ENCODE data around the gene FAM81B.

Gene FAM81B

GRCh38 chr5:95414451-95414850 is 23.3 kb downstream of the FAM81B start:
- Histone ChIP-seq H3K9me3 (ENCODE audit: control insufficient read depth, insufficient read depth, low read depth, low read length) (no peaks in the 10 kb centered on the region), H3K4me3 (ENCODE audit: low read depth, low read length) (no peak overlapping the region), H3K27ac (ENCODE audit: extremely low read depth, low read depth, low read length) (no peak overlapping the region), H3K4me1 (ENCODE audit: control insufficient read depth, insufficient read depth, low read length) (no peaks in the 10 kb centered on the region), H3K36me3 (ENCODE audit: control insufficient read depth in 2 of 2, insufficient read depth in 1 of 2, low read length in 2 of 2) (no peaks in the 10 kb centered on the region)
- ChIA-PET POLR2A (no interaction called here), CTCF (no interaction called here)
- TF ChIP-seq ZNF335 (tag by site-specific recombination; conservative IDR thresholded peaks at IDR 0.05) = no peak
- TF ChIP-seq MZF1 (tag by site-specific recombination; IDR thresholded peaks at IDR 0.05; ENCODE audit: borderline replicate concordance) = no peak
- TF ChIP-seq, protein P1, sequence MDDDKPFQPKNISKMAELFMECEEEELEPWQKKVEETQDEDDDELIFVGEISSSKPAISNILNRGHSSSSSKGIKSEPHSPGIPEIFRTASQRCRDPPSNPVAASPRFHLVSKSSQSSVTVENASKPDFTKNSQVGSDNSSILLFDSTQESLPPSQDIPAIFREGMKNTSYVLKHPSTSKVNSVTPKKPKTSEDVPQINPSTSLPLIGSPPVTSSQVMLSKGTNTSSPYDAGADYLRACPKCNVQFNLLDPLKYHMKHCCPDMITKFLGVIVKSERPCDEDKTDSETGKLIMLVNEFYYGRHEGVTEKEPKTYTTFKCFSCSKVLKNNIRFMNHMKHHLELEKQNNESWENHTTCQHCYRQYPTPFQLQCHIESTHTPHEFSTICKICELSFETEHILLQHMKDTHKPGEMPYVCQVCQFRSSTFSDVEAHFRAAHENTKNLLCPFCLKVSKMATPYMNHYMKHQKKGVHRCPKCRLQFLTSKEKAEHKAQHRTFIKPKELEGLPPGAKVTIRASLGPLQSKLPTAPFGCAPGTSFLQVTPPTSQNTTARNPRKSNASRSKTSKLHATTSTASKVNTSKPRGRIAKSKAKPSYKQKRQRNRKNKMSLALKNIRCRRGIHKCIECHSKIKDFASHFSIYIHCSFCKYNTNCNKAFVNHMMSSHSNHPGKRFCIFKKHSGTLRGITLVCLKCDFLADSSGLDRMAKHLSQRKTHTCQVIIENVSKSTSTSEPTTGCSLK (tag by site-specific recombination; IDR thresholded peaks at IDR 0.05) = no peak
- no peak for TF ChIP-seq EGR2 (tag by site-specific recombination; IDR thresholded peaks at IDR 0.05; ENCODE audit: low read depth)
- TF ChIP-seq ZNF280D (tag by site-specific recombination; IDR thresholded peaks at IDR 0.05) = no peak
- TF ChIP-seq RBAK (tag by site-specific recombination; IDR thresholded peaks at IDR 0.05) = no peak
- no peak for TF ChIP-seq ZNF239 (tag by site-specific recombination; IDR thresholded peaks at IDR 0.05)
- TF ChIP-seq GLI4 (tag by site-specific recombination; IDR thresholded peaks at IDR 0.05) = no peak
- TF ChIP-seq ZNF624 (tag by site-specific recombination; IDR thresholded peaks at IDR 0.05) = no peak
- TF ChIP-seq ZNF776 (tag by site-specific recombination; IDR thresholded peaks at IDR 0.05; ENCODE audit: borderline replicate concordance) = no peak
- no peak for TF ChIP-seq KLF10 (tag by site-specific recombination; IDR thresholded peaks at IDR 0.05)
- no peak for TF ChIP-seq ZNF366 (tag by site-specific recombination; conservative IDR thresholded peaks at IDR 0.05)
- TF ChIP-seq ZNF791 (tag by site-specific recombination; IDR thresholded peaks at IDR 0.05) = no peak
- TF ChIP-seq ZNF768 (tag by site-specific recombination; IDR thresholded peaks at IDR 0.05) = no peak
- TF ChIP-seq ZFP41 (tag by site-specific recombination; IDR thresholded peaks at IDR 0.05; ENCODE audit: borderline replicate concordance) = no peak
- TF ChIP-seq, protein P2, sequence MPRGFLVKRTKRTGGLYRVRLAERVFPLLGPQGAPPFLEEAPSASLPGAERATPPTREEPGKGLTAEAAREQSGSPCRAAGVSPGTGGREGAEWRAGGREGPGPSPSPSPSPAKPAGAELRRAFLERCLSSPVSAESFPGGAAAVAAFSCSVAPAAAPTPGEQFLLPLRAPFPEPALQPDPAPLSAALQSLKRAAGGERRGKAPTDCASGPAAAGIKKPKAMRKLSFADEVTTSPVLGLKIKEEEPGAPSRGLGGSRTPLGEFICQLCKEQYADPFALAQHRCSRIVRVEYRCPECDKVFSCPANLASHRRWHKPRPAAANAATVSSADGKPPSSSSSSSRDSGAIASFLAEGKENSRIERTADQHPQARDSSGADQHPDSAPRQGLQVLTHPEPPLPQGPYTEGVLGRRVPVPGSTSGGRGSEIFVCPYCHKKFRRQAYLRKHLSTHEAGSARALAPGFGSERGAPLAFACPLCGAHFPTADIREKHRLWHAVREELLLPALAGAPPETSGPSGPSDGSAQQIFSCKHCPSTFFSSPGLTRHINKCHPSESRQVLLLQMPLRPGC (tag by site-specific recombination; IDR thresholded peaks at IDR 0.05) = no peak
- TF ChIP-seq HOXA7 (CRISPR knock-in tag; IDR thresholded peaks at IDR 0.05; ENCODE audit: borderline replicate concordance) = no peak
- TF ChIP-seq, protein P3, sequence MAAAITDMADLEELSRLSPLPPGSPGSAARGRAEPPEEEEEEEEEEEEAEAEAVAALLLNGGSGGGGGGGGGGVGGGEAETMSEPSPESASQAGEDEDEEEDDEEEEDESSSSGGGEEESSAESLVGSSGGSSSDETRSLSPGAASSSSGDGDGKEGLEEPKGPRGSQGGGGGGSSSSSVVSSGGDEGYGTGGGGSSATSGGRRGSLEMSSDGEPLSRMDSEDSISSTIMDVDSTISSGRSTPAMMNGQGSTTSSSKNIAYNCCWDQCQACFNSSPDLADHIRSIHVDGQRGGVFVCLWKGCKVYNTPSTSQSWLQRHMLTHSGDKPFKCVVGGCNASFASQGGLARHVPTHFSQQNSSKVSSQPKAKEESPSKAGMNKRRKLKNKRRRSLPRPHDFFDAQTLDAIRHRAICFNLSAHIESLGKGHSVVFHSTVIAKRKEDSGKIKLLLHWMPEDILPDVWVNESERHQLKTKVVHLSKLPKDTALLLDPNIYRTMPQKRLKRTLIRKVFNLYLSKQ (tag by site-specific recombination; IDR thresholded peaks at IDR 0.05; ENCODE audit: borderline replicate concordance) = no peak
- no peak for TF ChIP-seq PRDM1 (tag by site-specific recombination; IDR thresholded peaks at IDR 0.05)

Measured in HEK293 (cell line).